GM03348 (cell line): ENCODE results near the gene SPATC1L.
A peak's percentile ranks its signal among the peaks of the same experiment; 100 is the strongest.
"Not testable (repeated sequence)": the region's sequence is repeated elsewhere in the genome, so short reads cannot be mapped to it uniquely, and the experiment has no call there.

Source experiments
- DNase-seq: peaks from one replicate; pipeline ENCODE4 v3.0.0; 2012; ENCODE audit warnings: low spot score

Gene SPATC1L

DNA sequence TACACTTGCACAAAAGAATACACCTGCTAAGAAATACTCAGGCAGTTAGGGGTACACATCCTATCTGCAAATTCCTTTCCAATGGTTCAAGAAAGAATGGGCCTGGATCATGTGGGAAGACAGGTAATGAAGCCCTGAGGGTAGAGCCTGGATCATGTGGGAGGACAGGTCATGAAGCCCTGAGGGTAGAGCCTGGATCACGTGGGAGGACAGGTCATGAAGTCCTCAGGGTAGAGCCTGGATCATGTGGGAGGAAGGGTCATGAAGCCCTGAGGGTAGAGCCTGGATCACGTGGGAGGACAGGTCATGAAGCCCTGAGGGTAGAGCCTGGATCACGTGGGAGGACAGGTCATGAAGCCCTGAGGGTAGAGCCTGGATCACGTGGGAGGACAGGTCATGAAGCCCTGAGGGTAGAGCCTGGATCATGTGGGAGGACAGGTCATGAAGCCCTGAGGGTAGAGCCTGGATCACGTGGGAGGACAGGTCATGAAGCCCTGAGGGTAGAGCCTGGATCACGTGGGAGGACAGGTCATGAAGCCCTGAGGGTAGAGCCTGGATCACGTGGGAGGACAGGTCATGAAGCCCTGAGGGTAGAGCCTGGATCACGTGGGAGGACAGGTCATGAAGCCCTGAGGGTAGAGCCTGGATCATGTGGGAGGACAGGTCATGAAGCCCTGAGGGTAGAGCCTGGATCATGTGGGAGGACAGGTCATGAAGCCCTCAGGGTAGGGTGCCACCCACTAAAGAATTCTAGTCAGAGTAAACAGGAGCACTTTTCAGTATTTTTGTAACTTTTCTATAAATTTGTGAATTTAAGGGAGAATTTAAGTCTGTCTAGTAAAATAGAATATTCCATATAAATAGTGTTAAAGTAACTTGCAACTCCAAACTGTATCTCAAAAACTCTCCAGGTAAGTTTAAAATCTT, 16.9 kb upstream of the SPATC1L start:
- DNase-seq = not testable (repeated sequence)

DNA sequence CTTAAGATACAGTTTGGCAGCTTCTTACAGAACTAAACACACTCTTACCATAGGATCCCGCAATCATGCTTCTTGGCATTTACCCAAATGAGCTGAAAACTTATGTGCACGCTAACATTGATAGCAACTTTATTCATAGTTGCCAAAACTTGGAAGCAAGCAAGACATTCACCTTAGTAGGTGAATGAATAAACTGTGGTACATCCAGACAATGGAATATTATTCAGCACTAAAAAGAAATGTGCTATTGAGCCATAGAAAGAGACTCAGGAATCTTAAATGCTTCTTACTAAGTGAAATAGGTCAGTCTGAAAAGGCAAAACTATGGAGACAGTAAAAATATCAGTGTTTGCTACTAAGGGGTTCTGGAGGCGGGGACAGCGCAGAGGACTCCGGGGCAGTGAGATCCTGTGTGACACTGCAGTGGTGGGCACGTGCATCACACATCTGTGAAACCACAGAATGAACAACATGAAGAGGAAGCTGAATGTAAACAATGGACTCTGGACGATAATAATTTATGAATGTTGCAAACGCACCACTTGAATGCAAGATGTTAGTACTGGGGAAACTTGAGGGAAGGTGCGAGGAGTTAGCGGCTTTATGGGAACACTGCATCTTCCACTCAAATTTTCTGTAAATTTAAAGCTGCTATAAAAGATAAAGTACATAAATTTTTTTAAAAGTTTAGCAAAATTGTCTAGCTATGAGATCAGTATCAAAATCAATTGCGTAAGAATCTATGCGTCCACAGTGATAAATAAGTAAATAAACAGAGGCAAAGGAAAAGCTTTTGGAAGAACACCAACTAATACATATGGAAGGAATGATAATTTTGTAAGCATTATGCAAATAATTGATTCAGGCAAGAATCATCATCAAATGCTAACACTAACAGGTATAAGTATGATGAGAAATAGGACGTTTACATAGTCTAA, 15.4 kb upstream of the SPATC1L start:
- DNase-seq = no peak

DNA sequence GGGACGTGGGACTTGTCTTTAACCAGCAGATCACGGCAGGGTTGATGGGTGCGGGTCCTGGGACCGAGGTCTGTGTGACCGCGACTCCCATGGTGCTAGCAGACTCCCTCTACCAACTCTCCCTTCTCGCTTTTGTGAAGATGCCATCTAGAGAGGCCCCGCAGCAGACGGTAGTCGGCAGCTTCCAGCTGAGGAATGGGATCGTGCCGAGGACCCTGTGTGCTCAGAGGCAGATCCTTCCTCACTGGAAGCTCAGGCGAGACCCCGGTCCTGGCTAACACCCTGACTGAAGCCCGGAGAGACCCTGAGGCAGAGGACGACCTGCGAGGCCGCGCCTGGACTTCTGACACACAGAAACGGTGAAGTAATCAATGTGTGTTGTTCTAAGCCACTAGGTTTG, 12.5 kb upstream of the SPATC1L start:
- DNase-seq = no peak

DNA sequence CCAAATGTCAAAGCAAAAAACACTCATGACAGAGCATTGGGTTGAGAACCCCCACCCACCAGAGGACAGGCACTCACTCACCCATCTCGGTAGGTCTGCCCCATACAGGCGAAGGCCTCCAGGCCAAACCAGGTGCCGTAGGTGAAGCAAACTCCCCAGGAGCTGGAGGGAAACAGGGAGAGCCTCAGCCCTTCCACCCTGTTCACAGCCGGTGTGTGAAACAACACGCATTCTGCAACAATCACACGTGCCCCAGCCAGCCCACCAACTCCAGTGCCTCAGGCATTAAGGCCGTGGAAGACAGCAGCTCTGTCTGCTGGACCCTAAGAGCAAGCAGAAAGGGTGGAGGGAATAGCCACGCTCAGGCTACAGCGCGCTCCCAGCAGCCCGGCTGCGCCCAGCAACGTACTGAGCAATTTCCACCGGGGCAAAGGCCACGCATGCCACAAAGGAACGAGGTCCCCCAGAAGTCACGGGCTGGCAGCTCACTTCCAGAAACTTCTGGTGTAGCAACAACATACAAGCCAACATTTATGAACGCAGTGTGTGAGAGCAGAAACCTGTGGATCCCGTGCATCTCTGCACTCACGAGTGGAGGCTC, 11.4 kb upstream of the SPATC1L start:
- DNase-seq = no peak

DNA sequence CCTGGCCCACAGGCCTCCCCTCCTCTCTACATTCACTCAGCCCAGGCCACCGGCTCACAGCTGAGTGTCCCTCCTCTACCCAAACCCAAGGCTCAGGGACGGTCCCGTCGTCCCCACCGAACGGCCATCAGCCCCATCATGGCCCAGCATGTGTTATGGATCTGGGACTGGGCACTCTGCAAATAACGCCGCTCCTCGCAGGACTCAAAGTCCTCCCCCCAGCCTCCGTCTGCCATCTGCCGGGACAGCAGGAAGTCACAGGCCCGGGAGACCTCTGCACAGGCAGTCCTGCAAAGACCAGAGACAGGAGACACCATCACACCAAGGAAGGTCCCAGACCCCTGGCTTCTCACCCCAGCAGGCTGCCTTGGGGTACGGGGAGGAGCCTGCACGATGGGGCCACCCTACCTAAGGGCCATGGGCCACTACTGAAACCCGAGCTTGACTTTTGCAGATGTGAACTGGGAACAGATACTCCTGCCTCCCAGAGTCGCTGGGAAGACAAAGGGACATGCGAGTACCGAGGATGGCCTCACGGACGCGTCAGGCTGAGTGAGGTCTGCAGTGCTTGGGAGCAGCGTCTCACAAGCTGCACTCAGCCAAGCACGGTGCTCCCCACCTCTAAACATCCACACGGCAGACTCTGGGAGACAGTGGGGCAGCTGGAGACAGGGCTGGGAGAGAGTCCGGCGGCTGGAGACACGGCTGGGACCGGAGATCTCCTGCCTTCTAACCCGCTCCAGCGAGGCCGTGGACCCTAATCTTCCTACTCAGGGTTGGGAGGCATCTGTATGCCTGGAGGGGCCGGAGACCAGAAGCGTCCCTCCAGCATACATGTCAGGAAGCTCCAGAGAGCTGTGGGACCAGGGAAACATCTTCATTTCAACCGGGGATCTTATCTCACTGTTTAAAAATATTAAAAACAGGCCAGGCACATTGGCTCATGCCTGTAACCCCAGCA, 10.4 kb upstream of the SPATC1L start:
- DNase-seq = no peak

DNA sequence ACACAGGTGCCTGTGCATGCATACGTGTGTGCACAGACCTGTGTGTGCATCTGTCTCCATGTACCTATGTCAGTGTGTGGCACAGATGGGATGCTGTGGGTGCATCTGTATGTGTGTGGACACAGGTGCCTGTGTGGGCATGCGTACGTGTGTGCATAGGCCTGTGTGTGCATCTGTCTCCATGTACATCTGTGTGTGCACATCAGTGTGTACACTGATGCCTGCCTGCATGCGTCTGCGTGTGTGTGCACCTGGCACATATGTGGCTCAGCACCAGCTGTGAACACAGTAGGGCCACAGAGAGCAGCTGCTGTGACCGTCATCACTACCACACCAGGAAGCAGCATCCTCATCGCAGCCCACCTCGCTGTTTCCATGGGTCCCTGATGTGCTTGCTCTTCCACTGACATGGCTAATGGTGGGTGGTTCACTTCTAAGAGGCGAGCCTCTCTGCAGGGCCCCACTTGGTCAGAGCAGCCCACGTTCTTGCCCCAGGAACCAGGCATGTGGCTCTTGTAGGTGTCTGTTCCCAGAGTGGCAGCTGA, 9.6 kb upstream of the SPATC1L start:
- no peak for DNase-seq

DNA sequence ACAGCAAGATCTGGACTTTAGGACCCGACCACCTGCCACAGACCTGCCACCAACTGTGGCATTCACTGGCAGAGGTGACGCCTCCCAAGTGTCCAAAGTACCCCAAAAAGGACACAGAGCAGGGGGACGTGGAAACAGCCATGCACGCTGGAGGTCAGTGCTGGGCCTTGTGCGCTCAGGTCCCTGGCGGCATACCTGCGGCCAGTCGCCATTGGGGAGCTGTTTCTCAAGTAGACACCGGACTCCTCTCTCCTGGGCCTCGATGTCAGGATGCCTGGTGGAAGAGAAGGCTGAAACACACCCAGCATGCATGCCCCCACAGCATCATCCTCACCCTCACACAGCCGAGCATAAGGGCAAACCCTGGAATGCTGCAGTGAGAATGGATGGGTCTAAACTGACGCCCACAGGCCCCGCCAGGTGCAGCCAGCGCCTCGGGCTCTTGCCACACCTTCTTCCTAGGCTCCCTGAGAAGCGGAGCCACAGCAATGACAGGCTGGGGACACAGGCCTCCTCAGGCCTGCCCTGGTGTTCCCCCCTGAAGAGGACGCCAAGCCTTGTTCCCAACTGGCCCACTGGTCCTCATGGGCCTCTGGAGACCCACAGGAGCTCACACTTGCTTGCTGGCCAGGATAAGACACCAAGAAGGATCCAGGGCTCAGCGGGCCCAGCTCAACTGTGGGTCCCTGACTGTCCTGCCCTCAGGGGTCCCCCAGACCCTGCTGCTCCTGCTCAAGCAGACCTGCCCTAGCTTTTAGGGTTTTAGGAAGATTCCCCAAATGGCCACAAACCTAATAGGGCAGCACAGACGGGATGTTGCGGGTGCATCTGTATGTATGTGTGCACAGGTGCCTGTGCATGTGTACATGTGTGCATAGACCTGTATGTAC, 7.7 kb upstream of the SPATC1L start:
- DNase-seq = no peak

DNA sequence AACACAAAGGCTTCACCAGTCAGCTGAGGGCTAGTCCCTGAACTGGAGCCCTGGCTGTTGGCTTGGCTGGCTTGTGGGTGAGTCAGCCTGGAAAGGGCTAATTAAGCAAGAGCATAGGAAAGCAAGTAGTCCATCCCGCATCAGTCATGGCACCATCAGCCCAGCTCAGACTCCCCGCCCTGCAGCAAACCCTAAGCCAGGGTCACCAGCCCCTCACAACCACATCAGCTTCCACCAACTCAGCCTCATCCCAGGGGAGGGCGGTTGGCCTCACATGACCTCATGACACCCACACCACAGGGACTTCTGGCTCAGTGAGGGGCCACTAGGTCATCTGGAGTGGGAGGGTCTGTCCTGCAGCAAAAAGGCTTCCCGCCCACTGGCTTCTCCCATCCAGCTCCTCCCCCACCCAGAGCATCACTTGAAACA, 7.0 kb upstream of the SPATC1L start:
- DNase-seq = peak; percentile 91

DNA sequence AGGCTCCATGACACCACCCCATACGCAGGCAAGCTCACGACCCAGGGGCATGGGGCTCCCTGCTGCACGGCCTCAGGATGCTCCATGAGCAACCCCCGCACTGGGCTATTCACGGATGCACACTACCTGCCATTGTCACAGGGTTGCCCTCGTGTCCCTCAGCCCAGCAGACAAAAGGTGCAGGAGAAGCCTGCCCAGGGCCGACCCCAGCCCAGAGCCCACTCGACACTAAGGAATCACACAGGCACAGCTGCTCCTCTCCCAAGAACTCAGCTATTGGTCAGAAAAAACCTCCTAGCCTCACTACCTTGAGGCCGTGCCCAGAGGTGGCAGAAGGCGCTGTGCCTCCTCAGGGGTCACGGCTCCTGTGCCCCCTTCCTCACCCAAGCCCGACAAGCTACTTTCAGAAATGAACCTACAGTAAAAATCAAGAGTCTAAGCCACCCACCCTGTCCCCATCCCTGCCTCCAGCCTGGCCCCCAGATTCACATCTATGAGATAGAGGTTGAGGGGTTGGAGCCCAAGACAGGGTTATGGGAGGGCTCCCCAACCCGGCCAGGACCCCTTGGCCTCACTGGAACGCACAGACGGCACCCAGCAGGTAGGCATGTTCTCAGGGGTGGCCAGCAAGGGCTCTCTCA, 6.4 kb upstream of the SPATC1L start:
- no peak for DNase-seq

DNA sequence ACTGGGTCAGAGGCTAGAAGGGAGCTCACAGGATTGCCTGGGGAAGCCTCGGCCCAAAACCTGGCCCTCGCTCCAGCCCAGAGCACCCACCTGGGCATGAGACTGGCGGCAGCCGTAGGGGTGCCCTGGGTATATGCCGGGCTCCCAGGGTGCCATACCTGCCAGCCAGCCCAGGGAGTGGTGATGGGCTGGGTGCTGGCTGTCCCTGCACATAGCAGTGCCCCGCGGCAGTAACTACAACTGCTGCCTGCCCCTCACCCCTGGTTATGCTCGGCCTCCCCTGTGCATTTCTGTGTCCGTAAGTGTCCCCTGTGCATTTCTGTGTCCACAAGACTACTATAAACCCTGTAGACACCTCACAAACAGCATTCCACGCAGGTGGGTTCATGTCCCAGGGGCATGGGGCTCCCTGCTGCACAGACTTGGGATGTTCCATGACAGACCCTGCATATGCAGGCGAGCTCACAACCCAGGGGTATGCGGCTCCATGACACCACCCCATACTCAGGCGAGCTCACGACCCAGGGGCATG, 5.8 kb upstream of the SPATC1L start:
- no peak for DNase-seq

DNA sequence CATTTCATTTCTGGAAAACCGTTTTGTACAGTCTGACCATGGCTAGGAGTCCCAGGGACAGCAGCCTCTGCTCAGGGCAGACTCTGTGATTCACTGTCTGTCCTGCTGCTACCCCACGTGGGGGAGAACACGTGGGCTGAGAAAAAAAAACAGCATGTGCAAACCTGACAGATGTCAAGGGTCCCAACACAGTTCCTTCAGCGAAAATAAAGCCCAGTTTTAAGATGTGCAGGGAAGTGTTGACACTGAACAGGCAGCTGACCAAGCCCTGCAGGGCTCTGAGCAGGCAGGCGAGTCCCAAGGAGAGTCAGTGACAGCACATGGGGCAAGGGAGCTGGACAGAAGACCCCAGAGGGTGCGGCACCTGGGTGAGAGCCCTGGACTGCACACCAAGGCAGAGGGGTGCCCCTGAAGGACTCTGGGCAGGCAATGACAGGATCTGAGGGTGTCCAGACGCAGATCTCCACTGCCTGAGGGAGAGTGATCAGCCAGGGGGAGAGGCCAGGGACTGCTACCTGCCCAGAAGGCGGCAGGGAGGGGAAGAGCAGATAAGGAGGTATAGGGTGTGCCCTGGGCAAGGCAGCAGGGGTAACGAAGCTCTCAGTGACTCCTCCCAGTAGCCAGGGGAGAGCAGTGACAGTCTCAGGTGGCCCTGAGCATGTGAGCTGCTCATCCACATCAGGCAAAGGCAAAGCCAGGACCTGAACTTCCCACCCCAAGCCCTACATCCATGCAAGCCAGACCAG, 5.1 kb upstream of the SPATC1L start:
- peak; percentile 68 for DNase-seq

DNA sequence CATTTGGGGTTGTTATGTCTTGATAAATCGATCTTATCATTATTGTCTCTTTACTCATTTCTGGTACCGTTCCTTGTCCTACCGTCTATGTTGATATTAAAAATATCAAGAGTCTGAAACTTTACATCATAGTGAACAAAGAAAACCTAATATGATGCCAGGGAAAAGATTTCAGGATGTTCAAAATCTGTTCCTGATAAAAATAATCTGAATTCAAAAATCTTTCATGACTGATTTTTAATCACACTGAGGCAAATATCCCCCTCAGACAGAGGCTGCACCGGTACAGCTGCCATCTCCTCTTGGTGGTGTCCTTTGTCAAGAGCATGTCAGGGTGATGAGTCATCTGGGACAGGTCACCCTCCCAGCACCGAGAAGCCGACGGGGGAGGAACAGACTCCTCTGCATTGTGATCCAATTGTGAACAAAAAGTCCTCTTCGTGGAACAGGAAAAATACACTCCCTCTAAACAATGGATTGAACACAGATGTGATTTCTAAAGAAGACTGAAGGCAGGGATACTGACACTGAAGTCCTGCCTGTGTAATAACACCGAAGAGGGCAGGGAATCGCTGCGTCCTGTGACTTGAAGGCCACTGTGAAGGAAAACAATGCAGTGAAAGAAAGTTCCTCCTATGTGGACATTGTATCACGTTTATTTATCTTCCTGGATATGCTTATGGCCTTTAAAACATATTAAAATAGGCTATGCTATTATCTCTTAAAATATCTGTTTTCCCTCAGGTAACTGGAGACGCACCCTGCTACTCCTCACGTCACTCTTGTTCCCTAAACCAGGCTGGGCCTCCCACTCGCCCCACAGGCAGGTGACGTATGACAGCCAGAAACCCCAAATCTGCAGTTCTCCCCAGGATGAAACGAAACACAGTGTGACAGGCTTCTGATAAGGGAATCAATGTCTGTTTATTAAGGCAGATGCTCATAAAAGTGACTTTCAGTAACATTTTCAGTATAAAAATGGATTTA, 4.3 kb upstream of the SPATC1L start:
- DNase-seq = peak; percentile 59

DNA sequence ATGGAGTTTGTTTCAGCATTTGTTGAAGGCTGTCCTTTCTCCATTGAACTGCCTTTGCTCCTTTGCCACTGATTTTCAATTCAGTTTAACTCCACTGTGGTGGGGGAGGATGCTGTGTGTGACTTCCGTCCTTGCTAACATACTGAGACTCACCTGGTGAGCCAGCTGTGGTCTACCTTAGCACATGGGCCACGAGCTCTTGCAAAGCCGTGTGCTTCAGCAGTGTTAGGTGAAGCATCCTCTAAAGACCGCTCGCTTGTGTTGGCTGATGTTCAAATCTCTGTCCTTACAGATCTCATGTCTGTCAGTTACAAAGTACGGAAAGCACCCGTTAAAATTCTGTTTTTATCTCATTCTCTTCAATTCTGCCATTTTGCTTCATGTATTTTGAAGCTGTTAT, 3.6 kb upstream of the SPATC1L start:
- no peak for DNase-seq

DNA sequence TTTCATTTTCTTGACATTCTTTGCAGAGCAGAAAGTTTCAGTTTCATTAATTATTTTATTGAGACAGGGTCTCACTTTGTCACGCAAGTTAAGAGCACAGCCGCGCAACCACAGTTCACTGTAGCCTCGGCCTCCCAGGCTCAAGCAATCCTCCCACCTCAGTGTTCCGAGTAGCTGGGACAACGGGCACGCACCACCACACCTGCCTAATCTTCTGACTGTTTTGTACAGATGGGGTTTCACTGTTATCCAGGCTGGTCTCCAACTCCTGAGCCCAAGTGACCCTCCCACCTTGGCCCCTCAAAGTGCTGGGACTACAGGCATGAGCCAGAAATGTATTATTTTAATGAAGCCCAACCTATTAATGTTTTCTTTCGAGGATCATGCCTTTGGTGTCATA, 3.0 kb upstream of the SPATC1L start:
- DNase-seq = no peak

DNA sequence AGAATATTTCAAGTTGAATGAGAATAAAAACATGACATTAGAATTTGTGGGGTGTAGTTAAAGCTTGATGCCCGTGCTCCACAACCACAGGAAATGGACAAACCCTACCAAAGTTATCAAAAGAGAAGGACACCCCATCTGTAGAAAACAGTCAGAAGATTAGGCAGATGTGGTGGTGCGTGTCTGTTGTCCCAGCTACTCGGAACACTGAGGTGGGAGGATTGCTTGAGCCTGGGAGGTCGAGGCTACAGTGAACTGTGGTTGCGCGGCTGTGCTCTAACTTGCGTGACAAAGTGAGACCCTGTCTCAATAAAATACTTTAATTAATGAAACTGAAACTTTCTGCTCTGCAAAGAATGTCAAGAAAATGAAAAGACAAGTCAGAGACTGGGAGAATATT, 1.5 kb upstream of the SPATC1L start:
- no peak for DNase-seq

DNA sequence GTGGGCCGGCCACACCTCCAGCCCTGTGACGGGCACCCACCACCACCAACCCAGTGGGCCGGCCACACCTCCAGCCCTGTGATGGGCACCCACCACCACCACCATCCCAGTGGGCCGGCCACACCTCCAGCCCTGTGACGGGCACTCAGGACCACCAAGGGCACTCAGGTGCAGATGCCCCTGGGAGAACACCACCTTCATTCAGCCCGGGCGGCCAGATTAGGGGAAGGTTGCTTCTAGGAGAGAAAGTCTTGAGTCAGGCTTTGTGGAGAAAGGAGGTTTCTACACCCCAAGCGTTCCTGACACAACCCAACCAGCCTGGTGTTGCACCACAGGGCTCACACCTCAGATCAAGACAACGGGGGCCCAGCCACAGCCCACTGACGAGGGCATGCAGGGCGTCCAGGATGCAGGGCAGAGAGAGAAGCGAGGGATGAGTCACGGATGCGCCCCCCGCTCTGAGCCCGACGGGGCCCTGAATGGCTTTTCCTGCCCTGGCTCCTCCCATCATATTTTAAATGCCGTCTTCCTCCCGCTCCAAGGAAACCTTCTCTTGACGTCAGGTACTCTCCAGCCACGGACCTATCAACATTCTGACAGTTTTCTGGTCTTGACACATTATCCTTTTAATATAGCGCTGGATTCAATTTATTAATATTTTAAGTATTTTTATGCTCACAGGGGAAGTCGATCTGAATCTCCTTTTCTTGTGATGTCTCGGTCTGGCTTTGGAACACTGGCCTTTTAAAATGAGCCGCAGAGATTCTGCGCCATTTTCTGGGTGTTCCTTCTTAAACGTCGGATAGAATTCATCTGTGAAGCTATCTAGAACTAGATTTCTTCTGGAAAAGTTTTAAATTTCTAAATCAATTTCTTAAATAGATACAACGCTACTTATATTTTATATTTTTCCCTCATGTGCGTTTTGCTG, 631 bp upstream of the SPATC1L start:
- peak; percentile 89 for DNase-seq
